ENCODE results near the gene BRCA2.

The BRCA2 gene, protein sequence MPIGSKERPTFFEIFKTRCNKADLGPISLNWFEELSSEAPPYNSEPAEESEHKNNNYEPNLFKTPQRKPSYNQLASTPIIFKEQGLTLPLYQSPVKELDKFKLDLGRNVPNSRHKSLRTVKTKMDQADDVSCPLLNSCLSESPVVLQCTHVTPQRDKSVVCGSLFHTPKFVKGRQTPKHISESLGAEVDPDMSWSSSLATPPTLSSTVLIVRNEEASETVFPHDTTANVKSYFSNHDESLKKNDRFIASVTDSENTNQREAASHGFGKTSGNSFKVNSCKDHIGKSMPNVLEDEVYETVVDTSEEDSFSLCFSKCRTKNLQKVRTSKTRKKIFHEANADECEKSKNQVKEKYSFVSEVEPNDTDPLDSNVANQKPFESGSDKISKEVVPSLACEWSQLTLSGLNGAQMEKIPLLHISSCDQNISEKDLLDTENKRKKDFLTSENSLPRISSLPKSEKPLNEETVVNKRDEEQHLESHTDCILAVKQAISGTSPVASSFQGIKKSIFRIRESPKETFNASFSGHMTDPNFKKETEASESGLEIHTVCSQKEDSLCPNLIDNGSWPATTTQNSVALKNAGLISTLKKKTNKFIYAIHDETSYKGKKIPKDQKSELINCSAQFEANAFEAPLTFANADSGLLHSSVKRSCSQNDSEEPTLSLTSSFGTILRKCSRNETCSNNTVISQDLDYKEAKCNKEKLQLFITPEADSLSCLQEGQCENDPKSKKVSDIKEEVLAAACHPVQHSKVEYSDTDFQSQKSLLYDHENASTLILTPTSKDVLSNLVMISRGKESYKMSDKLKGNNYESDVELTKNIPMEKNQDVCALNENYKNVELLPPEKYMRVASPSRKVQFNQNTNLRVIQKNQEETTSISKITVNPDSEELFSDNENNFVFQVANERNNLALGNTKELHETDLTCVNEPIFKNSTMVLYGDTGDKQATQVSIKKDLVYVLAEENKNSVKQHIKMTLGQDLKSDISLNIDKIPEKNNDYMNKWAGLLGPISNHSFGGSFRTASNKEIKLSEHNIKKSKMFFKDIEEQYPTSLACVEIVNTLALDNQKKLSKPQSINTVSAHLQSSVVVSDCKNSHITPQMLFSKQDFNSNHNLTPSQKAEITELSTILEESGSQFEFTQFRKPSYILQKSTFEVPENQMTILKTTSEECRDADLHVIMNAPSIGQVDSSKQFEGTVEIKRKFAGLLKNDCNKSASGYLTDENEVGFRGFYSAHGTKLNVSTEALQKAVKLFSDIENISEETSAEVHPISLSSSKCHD (N-terminal part only)

GRCh38 chr13:32315238-32316027 is at the start of gene BRCA2, which contains the start of gene ZAR1L:
Gene BRCA2 (plus strand): TSS chr13:32315508. CDS start chr13:32316461, 953 bp downstream.
Gene ZAR1L (minus strand): TSS chr13:32315363. CDS start chr13:32311925, 3,438 bp downstream.
- in situ Hi-C loops (cut with MboI; ENCODE audit: low sequenced_read_pairs): no loop called here

DNA sequence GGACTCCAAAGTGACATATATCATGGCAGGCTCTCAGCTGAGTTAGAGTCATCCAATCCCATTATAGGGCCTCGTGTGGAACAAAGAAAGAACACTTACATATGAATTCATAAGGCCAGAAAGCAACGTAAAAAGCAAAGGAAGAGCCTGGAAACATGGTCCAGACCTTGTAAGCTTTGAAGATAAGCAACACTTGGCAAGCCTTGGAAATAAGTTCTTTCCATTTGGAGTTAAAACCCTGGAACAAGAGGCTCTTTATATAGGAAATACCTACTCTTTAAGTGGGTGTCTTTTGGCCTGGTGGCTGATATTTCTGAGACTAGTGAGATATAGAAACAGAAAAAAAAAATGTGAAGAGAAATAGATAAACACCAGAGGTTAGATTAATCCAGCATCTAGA is 49.6 kb upstream of the BRCA2 start:
- in situ Hi-C loops (cut with MboI; ENCODE audit: low sequenced_read_pairs): no loop called here

GRCh38 chr13:32266130-32266529 is 49.2 kb upstream of the BRCA2 start:
- in situ Hi-C loops (cut with MboI; ENCODE audit: low sequenced_read_pairs): no loop called here

DNA sequence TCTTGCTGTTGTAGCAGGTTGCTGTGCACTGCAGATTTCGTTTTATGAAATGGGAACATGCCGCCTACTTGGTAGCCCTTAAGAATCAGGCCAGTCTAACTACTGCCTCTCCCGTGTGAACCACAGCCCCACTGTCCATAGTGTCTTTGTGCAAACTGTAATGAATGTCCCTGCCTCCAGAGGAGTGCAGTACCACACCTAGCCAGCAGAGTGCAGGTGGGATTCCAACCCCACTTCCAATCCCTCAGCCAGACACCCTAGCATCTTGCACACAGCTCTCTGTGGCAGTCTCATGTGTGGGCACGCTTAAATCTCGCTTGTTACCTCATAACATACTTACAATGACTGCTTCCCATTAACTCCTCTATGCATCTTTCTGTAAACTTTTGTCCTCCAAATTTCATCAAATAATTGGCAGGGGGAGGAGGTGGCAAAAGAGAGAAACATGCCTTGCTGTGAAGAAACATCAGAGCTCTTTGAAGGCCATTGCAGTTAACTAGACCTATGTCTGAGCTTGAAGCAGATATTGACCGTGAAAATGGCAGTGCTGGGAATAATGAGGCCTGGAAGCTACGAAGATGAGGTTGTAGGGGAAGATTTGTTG is 47.4 kb upstream of the BRCA2 start:
- in situ Hi-C loops (cut with MboI; ENCODE audit: low sequenced_read_pairs): no loop called here

DNA sequence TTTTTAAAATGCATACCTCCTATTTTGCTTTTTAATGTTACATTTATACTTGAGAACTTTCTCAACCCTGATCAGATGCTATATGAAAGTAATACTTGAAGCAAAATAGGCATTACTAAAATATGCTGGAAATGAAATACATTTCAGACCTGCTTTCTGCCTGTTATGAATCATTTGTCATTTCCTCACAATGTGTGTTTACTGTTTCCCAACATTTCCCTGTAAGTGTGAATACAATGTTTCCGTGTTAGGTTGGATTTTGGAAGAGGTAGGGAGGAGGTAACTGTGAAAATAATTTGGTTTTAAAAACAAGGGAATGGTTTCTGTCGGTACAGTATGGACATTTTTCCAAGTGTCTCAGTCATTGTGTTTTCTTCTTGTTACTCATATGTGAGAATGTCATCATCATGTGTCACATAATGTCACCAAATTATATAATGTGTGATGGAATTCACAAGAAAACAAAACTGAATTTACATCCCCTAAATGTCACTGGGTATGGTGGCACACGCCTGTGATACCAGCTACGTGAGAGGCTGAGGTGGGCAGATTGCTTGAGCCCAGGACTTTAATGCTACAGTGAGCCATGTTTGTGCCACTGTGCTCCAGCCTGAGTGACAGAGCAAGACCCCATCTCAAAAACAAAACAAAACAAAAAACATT is 43.2 kb upstream of the BRCA2 start:
- in situ Hi-C loops (cut with MboI; ENCODE audit: low sequenced_read_pairs): no loop called here

GRCh38 chr13:32277839-32278238 is 37.5 kb upstream of the BRCA2 start:
- in situ Hi-C loops (cut with MboI; ENCODE audit: low sequenced_read_pairs): no loop called here

GRCh38 chr13:32278426-32278825 is 36.9 kb upstream of the BRCA2 start:
- in situ Hi-C loops (cut with MboI; ENCODE audit: low sequenced_read_pairs): no loop called here

DNA sequence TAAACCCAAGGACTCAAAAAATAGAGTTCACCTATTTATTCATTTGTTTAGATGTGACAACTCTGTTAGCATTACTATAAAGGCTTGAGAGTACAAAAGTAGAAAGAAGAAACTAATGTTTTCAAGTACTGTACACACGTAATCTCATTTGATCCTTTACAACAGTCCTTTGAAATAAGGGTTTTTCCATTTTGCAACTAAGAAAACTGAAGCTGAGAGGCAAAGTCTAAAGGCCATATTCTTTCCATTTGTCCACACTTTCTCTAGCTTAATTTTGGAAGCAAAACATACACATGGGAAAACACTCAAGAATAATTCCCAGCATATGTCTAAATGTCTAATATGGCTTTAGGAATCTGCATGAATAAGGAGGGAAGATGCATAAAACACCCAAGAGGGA is 34.2 kb upstream of the BRCA2 start:
- in situ Hi-C loops (cut with MboI; ENCODE audit: low sequenced_read_pairs): no loop called here

GRCh38 chr13:32282096-32282711 is 33.1 kb upstream of the BRCA2 start:
- in situ Hi-C loops (cut with MboI; ENCODE audit: low sequenced_read_pairs): no loop called here

GRCh38 chr13:32284927-32285632 is 30.2 kb upstream of the BRCA2 start:
- in situ Hi-C loops (cut with MboI; ENCODE audit: low sequenced_read_pairs): no loop called here

DNA sequence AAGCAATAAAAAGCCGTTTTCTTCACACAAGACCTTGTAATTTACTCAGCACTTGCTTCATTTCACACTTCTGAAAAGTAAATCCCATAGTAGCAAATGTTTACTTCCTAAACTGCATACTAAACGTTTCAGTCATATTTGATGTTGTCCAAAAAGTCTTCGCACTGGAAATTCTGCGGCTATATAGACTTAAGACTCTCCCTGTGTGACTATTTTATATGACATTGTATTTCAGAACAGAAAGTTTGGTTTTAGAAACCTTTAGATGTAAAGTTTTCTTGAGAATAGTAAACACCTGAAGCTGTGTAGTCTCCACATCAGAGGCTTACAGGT is 29.7 kb upstream of the BRCA2 start:
- in situ Hi-C loops (cut with MboI; ENCODE audit: low sequenced_read_pairs): no loop called here

GRCh38 chr13:32297206-32297605 is 18.1 kb upstream of the BRCA2 start:
- in situ Hi-C loops (cut with MboI; ENCODE audit: low sequenced_read_pairs): no loop called here

DNA sequence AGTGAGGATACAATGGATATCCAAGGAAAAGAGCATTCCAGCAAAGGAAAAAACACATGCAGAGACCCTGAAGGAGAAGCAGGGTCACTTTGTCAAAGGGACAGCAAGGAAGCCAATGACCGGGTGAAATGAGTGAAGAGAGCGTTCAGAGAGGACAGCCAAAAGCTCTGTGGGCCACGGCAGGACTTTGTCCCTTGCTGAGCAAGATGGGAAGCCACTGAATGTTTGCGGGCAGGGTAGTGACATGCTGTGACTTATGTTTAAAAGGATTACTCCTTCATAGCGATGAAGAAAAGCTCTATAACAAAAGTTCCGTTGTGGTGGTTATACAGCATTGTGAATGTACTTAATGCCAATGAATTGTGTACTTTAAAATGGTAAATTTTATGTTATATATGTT is 16.6 kb upstream of the BRCA2 start:
- in situ Hi-C loops (cut with MboI; ENCODE audit: low sequenced_read_pairs): no loop called here

DNA sequence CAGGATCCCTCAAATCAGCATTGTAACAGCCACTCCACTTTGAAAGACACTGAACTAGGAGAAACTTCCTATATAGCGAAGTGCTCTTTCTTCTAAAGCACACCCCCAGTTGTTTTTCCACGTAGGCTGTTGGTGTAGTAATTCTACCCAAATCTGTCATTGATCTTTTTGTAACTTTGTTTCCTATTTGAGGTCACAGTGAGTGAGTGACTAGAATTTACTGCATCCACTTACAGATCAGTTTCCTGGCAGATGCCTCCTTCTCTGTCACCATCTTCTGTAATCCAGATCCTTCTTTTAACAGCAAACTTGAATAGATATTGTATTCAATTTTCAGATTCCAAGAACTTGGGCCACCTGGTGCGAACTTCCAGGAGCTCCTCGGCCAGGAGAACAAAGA is 15.4 kb upstream of the BRCA2 start:
- in situ Hi-C loops (cut with MboI; ENCODE audit: low sequenced_read_pairs): no loop called here

DNA sequence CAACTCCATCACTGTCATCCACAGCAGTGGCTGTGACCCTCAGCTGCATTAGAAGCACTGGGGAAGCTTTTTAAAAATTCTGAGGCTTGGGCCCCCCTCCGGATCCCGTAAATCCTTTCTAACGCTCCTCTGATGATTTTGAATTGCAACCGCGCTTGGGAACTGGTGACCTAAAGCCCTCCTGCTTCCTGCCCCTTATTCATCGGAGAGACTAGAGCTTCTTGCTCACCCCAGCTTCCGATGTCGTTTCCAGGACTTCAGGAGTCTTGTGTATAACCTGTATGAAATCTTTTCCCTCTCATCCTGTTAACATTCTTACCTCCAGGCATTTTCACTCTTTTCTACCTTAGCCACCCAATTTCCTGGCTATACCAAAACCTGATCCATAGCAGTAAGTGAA is 14.9 kb upstream of the BRCA2 start:
- in situ Hi-C loops (cut with MboI; ENCODE audit: low sequenced_read_pairs): no loop called here

- in situ Hi-C loops (cut with MboI; ENCODE audit: low sequenced_read_pairs): no loop called here
Observed at GRCh38 chr13:32300920-32301319, 14.4 kb upstream of the BRCA2 start.

GRCh38 chr13:32302461-32302860 is 12.8 kb upstream of the BRCA2 start:
- in situ Hi-C loops (cut with MboI; ENCODE audit: low sequenced_read_pairs): no loop called here

DNA sequence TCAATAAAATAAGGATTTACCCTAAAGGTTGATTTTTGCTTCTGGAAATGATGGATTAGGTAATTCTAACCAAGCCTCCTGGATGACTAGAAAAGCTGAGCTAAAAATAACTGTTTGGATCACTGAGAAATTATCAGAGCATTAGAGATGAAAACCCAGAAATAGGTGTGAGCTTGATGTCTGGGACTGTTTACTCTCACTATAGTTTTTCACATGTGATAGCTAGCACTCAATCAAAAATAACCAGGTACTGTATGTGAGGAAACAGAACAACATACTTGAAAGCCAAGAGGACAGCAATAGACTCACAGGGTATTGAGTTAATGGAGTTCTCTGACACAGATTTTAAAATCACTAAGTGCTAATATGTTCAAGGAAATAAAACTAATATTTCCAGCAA is 9.7 kb upstream of the BRCA2 start:
- in situ Hi-C loops (cut with MboI; ENCODE audit: low sequenced_read_pairs): no loop called here

Data from HL-60/S4 treated with retinoic acid at 250 ng/mL for 4 days and 3 days (cell line).